Pancreas (tissue), 10 donors: Measurements from ENCODE around the gene NCAPG2. TPM values are rescaled to one million over a fixed set of nuclear protein-coding genes. Genes with fewer than 3 reads are reported as not detected.

Experiments
- ATAC-seq, 4 donors: fragments of 200-7000 bp; cut with Tn5 transposase; one replicate each; pipeline versions ENCODE4 v1.8.0 to v1.9.1; 2020; ENCODE audit warnings: mild to moderate bottlenecking in 4 of 4, moderate library complexity in 4 of 4
- DNase-seq, 6 donors: peaks; one replicate each; pipeline ENCODE4 v3.0.0-alpha.2; 2020
- FAIRE-seq: peaks from 2 replicates; lab custom pipeline; 2012; peaks lifted over from hg19 to GRCh38; lab: Jason Lieb, UNC
- H3K27ac ChIP-seq, 4 donors: fragments of 200-600 bp; sonication (generic); 1 replicate in 3 of 4; 2 replicates in 1 of 4; pipeline versions ENCODE4 v1.5.0 to v1.8.0; 2020
- H3K27me3 ChIP-seq, 4 donors: fragments of 200-600 bp; one replicate each; pipeline ENCODE4 v1.8.0; 2021
- H3K36me3 ChIP-seq, 3 donors: fragments of 200-600 bp; sonication (generic) in 1 of 3; one replicate each; pipeline versions ENCODE4 v1.5.0 to v1.8.0; 2020 to 2021
- H3K4me1 ChIP-seq, 3 donors: fragments of 200-600 bp; one replicate each; pipeline ENCODE4 v1.8.0; 2021
- H3K4me3 ChIP-seq, 4 donors: fragments of 200-600 bp; sonication (generic) in 2 of 4; one replicate each; pipeline versions ENCODE4 v1.5.0 to v1.8.0; 2020 to 2021
- H3K9me3 ChIP-seq, 4 donors: fragments of 200-600 bp; one replicate each; pipeline ENCODE4 v1.8.0; 2021
- CTCF ChIP-seq, 4 donors: fragments of 200-600 bp; sonication (generic) in 3 of 4; IDR thresholded peaks; one replicate each; pipeline versions ENCODE4 v1.5.0 to v1.8.0; 2021; ENCODE audit warnings: antibody characterized with exemption in 4 of 4
- WGBS, 2 donors: extraction: QIAGEN DNeasy Blood & Tissue Kit; methylation state at CpG; one replicate each; pipeline ENCODE4 v1.1.7; 2013; 5-methylcytosine and 5-hydroxymethylcytosine counted together
- intact Hi-C, 3 donors: fragments of 100-400 bp; cut with DNase I; formaldehyde crosslinking; loops; one replicate each; pipeline versions ENCODE4 v1.11.1 to v1.14.2; 2022
- polyA plus RNA-seq, 2 donors: library from polyadenylated mRNA; stranded (reverse); fragments of 200-250 nt; gene quantifications; one replicate each; pipeline ENCODE4 v1.2.3, GENCODE V29; 2013
- total RNA-seq, 6 donors: library from RNA; stranded (reverse); fragmentation: NEBNext Ultra II Directional in 4 of 6; extraction: Animal tissue kit (Norgen Biotek cat#: 25700) in 4 of 6; gene quantifications; one replicate each; pipeline versions ENCODE4 v1.2.1 to v1.2.4, GENCODE V29; 2021 to 2023
- donor health status: healthy with polysubstance abuse.
- donor health status: DM: no; HTN: no; CAD: no; lungs with moderate emphysema.
- donor health status: DM: no; HTN: no; CAD: no.
- donor health status: control.
- donor health status: control.
- donor health status: Bipolar disorder and iron deficiency.
- donor health status: DM: yes; HTN: yes; CAD: no.
- donor health status: DM: no; HTN: no; CAD: no.
- donor health status: DM: no; HTN: no; CAD: no.
- donor health status: DM: yes; HTN: yes; CAD: no.

NCAPG2 gene
- total and polyA plus RNA-seq, 8 donors, result 1.4 to 4.0 (median 3.1) TPM

- ATAC-seq, result no peak
- Histone ChIP-seq H3K27ac (no peak overlapping the region), H3K36me3 (no peaks in the 10 kb centered on the region), H3K4me1 (no peaks in the 10 kb centered on the region), H3K27me3 (no peaks in the 10 kb centered on the region), H3K4me3 (no peak overlapping the region), H3K9me3 (no peaks in the 10 kb centered on the region)
- no peak for DNase-seq
- intact Hi-C loops, result no loop called here
- TF ChIP-seq CTCF (IDR thresholded peaks at IDR 0.05), result no peak
- 94 to 95% methylated on average over 6 of the region's 6 CpGs for WGBS, 2 donors
- FAIRE-seq, result no peak
Measured at GRCh38 chr7:158607563-158607962, 97.0 kb downstream of the NCAPG2 start.

GRCh38 chr7:158606671-158607424 lies 97.8 kb downstream of the NCAPG2 start:
- ATAC-seq (no peak), FAIRE-seq (no peak)

GRCh38 chr7:158606129-158606528 lies 98.5 kb downstream of the NCAPG2 start:
- Histone ChIP-seq H3K27ac (no peak overlapping the region), H3K4me1 (no peaks in the 10 kb centered on the region), H3K27me3 (no peaks in the 10 kb centered on the region), H3K9me3 (no peaks in the 10 kb centered on the region), H3K36me3 (no peaks in the 10 kb centered on the region), H3K4me3 (no peak overlapping the region)
- intact Hi-C loops, result no loop called here
- no peak for ATAC-seq
- 85 to 89% methylated on average over 4 of the region's 4 CpGs for WGBS, 2 donors
- no peak for TF ChIP-seq CTCF (IDR thresholded peaks at IDR 0.05)
- no peak for FAIRE-seq
- DNase-seq, result no peak

More at GRCh38 chr7:158606671-158607424, 97.8 kb downstream of the NCAPG2 start:
- no peak for DNase-seq
- WGBS, 2 donors, result 94 to 96% methylated on average over 18 of the region's 18 CpGs
- Histone ChIP-seq H3K27me3 (no peaks in the 10 kb centered on the region), H3K36me3 (no peaks in the 10 kb centered on the region), H3K27ac (no peak overlapping the region), H3K4me1 (no peaks in the 10 kb centered on the region), H3K9me3 (no peaks in the 10 kb centered on the region), H3K4me3 (no peak overlapping the region)
- intact Hi-C loops, result no loop called here
- TF ChIP-seq CTCF (IDR thresholded peaks at IDR 0.05), result no peak

GRCh38 chr7:158603773-158604755 lies 100.5 kb downstream of the NCAPG2 start:
- no peak overlapping the region for H3K27ac ChIP-seq
- no peak for FAIRE-seq
- no peak for TF ChIP-seq CTCF (IDR thresholded peaks at IDR 0.05)
- no peaks in the 10 kb centered on the region for H3K9me3 ChIP-seq
- no peaks in the 10 kb centered on the region for H3K36me3 ChIP-seq
- intact Hi-C loops, result no loop called here
- ATAC-seq, result no peak
- H3K27me3 ChIP-seq, result no peaks in the 10 kb centered on the region
- no peaks in the 10 kb centered on the region for H3K4me1 ChIP-seq
- DNase-seq, result no peak
- H3K4me3 ChIP-seq, result no peak overlapping the region
- 93 to 95% methylated on average over 23 of the region's 23 CpGs for WGBS, 2 donors
